Brain microvascular endothelial cell (primary cell): ENCODE data around the gene ALDH4A1.

Experiments used
- DNase-seq: peaks from one replicate; pipeline ENCODE4 v3.0.0-alpha.2; 2020
- H3K27ac ChIP-seq: fragments of 250-450 bp; sonication (Bioruptor Pico); 2 replicates; pipeline ENCODE4 v1.5.1; 2020; ENCODE audit warnings: mild to moderate bottlenecking, moderate library complexity
- H3K27me3 ChIP-seq: fragments of 250-450 bp; sonication (Bioruptor Pico); replicated peaks from 2 replicates; pipeline ENCODE4 v1.5.1; 2020; ENCODE audit warnings: mild to moderate bottlenecking
- H3K36me3 ChIP-seq: fragments of 250-450 bp; sonication (Bioruptor Pico); replicated peaks from 2 replicates; pipeline ENCODE4 v1.5.1; 2020; ENCODE audit warnings: mild to moderate bottlenecking
- H3K4me3 ChIP-seq: 2 replicates; pipeline ENCODE4 v1.5.1; 2011; ENCODE audit warnings: low read depth, mild to moderate bottlenecking, control low read depth, low read length, moderate library complexity
- in situ Hi-C: cut with HindIII; loops from 2 replicates; pipeline ENCODE4 v1.10.0; 2017; ENCODE audit warnings: low sequenced_read_pairs, low pct_ligation_motif_present
- TF ChIP-seq, protein P1 (sequence below): IDR thresholded peaks from 2 replicates; pipeline ENCODE4 v1.5.1; 2011; ENCODE audit warnings: low read depth, mild to moderate bottlenecking, moderate library complexity, low read length, control low read depth, inconsistent platforms; ENCODE audit errors: missing control alignments

Gene ALDH4A1

DNA sequence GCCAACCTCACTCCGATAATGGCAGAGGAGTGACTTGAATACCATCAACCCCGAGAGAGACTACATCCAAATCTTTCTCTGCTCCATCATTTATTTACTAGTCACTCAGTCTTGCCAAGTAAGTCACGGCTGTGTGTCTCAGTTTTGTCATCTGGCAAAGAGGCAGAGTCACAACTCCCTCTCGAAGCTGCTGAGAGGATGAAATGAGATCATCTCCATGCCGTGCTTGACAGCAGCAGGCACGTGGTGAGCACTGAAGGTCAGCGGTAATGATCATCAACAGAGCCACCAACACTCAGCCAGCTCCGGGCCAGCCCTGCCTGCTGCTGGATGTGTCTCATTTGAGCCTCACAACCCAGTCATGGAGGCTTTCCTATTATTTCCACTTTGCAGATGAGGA is 19.9 kb downstream of the ALDH4A1 start:
- no peak overlapping the region for H3K27ac ChIP-seq
- in situ Hi-C loops: no loop called here
- H3K27me3 ChIP-seq: no peaks in the 10 kb centered on the region
- TF ChIP-seq, protein P1, sequence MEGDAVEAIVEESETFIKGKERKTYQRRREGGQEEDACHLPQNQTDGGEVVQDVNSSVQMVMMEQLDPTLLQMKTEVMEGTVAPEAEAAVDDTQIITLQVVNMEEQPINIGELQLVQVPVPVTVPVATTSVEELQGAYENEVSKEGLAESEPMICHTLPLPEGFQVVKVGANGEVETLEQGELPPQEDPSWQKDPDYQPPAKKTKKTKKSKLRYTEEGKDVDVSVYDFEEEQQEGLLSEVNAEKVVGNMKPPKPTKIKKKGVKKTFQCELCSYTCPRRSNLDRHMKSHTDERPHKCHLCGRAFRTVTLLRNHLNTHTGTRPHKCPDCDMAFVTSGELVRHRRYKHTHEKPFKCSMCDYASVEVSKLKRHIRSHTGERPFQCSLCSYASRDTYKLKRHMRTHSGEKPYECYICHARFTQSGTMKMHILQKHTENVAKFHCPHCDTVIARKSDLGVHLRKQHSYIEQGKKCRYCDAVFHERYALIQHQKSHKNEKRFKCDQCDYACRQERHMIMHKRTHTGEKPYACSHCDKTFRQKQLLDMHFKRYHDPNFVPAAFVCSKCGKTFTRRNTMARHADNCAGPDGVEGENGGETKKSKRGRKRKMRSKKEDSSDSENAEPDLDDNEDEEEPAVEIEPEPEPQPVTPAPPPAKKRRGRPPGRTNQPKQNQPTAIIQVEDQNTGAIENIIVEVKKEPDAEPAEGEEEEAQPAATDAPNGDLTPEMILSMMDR: no peak
- DNase-seq: no peak
- H3K4me3 ChIP-seq: no peak overlapping the region
- no peaks in the 10 kb centered on the region for H3K36me3 ChIP-seq

DNA sequence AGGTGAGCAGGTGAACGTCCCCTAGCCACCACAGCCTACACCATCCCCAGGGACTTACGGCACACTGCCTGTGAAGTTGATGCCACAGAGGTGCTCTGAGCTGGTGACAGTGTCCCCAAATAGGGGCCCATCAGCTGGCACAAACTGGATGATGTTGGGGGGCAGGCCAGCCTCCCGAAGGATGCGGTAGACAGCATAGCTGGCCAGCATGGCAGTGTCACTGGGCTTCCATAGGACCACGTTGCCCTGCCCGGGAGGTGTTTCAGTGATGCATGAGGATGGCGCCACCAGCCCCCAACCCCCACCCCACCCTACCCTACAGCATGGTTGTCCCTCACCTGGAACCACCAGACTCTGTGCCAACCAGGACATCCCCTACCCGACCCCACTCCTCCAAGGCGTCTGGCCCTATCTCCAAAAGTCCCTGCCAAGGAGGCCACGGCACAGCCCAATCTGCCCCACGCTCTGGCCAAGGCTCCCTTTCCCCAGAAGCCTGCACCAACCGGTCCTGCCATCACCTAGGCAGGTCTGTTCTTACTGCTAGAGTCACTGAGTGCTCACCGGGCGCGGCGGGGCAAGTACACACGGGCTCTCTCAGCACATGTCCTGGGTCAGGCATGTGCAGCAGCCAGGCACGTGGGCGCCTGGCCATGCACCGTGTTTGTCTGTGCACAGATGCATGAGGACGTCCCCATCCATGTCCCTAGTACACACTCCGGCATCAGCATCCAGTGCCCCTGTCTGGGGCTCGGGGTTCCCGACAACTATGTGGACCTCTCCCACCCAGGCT is 20.5 kb downstream of the ALDH4A1 start:
- H3K27ac ChIP-seq: no peak overlapping the region

DNA sequence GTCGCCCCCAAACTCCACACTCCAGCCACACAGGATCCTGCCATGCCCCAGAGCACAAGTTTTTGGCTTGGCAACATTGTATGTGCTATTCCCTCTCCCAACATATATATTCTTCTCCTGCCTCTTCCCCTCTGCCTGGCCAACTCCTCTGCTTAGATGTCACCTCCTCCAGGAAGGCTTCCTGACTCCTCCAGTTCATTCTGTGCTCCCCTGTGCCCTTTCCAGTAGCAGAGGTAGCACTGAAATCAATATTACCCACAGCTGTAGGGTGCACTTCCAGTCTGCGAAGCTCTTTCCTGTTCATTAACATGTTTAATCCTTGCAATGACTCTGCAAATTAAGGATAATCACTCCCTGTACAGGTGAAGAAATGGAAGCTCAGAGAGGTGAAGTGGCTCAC is 21.2 kb downstream of the ALDH4A1 start:
- Histone ChIP-seq H3K36me3 (no peaks in the 10 kb centered on the region), H3K4me3 (no peak overlapping the region), H3K27me3 (no peaks in the 10 kb centered on the region), H3K27ac (no peak overlapping the region)
- no peak for DNase-seq
- TF ChIP-seq, protein P1: no peak
- in situ Hi-C loops: no loop called here

More for the DNA sequence above, 20.5 kb downstream of the ALDH4A1 start:
- no peaks in the 10 kb centered on the region for H3K27me3 ChIP-seq
- no peak overlapping the region for H3K4me3 ChIP-seq
- DNase-seq: no peak
- no peaks in the 10 kb centered on the region for H3K36me3 ChIP-seq
- in situ Hi-C loops: no loop called here
- TF ChIP-seq, protein P1: no peak

DNA sequence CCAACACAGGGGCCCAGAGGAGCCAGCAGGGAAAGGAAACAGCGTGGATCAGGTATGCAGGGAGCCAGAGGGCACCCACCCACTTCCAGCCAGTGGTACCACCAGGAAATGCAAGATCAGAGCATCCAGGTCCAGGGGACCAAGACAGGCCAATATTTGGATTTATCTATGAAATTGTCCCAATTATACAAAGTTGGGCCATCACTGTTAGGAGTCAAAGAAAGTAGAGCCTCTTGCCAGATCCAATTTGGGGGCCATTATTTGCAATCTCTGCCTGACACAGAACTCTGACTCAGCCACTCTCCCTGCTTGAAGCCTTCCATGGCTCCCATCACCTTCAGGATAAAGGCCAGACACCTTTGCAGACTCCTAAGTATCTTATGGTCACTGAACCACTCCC is 21.8 kb downstream of the ALDH4A1 start:
- Histone ChIP-seq H3K4me3 (no peak overlapping the region), H3K27ac (no peak overlapping the region), H3K27me3 (no peaks in the 10 kb centered on the region), H3K36me3 (no peaks in the 10 kb centered on the region)
- in situ Hi-C loops: no loop called here
- TF ChIP-seq, protein P1: no peak
- no peak for DNase-seq

DNA sequence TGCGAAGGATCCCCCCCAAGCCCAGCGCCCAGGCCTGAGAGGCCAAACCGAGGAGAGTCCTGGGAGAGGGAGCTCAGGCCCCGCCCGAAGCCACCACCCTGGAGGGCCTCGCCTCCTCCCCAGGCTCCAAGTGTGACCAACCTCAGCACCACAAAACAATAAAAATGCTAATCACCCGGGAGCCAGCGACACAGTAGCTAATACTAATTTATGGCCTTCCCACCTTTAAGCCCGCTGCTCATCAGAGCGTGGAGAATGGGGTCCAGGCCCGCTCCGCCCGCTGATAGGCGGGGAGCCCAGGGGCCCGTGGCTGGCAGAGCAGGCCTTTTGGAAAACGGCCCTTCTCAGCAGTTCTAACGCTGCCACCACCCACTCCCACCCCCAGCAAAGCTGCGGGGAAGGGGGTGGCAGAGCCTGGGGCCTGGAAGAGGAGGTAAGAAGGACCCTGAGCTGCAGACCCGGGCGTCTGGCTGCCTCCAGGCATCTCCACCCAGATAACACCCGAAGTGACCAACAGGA is 22.5 kb downstream of the ALDH4A1 start:
- Histone ChIP-seq H3K27ac (no peak overlapping the region), H3K4me3 (no peak overlapping the region), H3K27me3 (no peaks in the 10 kb centered on the region), H3K36me3 (no peaks in the 10 kb centered on the region)
- in situ Hi-C loops: no loop called here
- DNase-seq: no peak
- TF ChIP-seq, protein P1: no peak
